ENCODE results near the gene NDUFV3.

The NDUFV3 gene

GRCh38 chr21:42959728-42960127, 66.6 kb downstream of the NDUFV3 start:
- no peak overlapping the region for H3K27ac ChIP-seq (ENCODE audit: low read length)
- no peaks in the 10 kb centered on the region for H3K9me3 ChIP-seq (ENCODE audit: insufficient read depth, low read length, severe bottlenecking)
- TF ChIP-seq, protein P1, sequence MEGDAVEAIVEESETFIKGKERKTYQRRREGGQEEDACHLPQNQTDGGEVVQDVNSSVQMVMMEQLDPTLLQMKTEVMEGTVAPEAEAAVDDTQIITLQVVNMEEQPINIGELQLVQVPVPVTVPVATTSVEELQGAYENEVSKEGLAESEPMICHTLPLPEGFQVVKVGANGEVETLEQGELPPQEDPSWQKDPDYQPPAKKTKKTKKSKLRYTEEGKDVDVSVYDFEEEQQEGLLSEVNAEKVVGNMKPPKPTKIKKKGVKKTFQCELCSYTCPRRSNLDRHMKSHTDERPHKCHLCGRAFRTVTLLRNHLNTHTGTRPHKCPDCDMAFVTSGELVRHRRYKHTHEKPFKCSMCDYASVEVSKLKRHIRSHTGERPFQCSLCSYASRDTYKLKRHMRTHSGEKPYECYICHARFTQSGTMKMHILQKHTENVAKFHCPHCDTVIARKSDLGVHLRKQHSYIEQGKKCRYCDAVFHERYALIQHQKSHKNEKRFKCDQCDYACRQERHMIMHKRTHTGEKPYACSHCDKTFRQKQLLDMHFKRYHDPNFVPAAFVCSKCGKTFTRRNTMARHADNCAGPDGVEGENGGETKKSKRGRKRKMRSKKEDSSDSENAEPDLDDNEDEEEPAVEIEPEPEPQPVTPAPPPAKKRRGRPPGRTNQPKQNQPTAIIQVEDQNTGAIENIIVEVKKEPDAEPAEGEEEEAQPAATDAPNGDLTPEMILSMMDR (IDR thresholded peaks at IDR 0.05; ENCODE audit: borderline replicate concordance, extremely low read depth, low read length, poor library complexity, severe bottlenecking): no peak
- TF ChIP-seq EZH2 (IDR thresholded peaks at IDR 0.05; ENCODE audit: borderline replicate concordance, low read depth, low read length, severe bottlenecking): no peak
- H3K36me3 ChIP-seq (ENCODE audit: insufficient read depth, low read length): no peaks in the 10 kb centered on the region
- no peak overlapping the region for H3K4me3 ChIP-seq (ENCODE audit: low read depth in 1 of 2, low read length in 2 of 2)
- no peak overlapping the region for H3K4me2 ChIP-seq (ENCODE audit: insufficient read depth, low read length)
- DNase-seq (no peak), ATAC-seq (ENCODE audit: insufficient read depth, low read depth) (no peak)
- no peak overlapping the region for H2AFZ ChIP-seq (ENCODE audit: low read depth, low read length)
- H3K79me2 ChIP-seq (ENCODE audit: insufficient read depth, low read length): no peaks in the 10 kb centered on the region
- H3K9ac ChIP-seq (ENCODE audit: low read depth, low read length): no peak overlapping the region
- no peaks in the 10 kb centered on the region for H3K27me3 ChIP-seq (ENCODE audit: insufficient read depth, low read length, poor library complexity)
- no peaks in the 10 kb centered on the region for H4K20me1 ChIP-seq (ENCODE audit: insufficient read depth, low read length)
- no peaks in the 10 kb centered on the region for H3K4me1 ChIP-seq (ENCODE audit: insufficient read depth, low read length)

GRCh38 chr21:42962380-42963007, 69.4 kb downstream of the NDUFV3 start:
- Histone ChIP-seq H3K79me2 (ENCODE audit: insufficient read depth, low read length) (no peaks in the 10 kb centered on the region), H3K9ac (ENCODE audit: low read depth, low read length) (no peak overlapping the region), H3K27ac (ENCODE audit: low read length) (no peak overlapping the region), H3K4me2 (ENCODE audit: insufficient read depth, low read length) (no peak overlapping the region), H2AFZ (ENCODE audit: low read depth, low read length) (no peak overlapping the region), H3K27me3 (ENCODE audit: insufficient read depth, low read length, poor library complexity) (no peaks in the 10 kb centered on the region), H3K4me3 (ENCODE audit: low read depth in 1 of 2, low read length in 2 of 2) (no peak overlapping the region), H4K20me1 (ENCODE audit: insufficient read depth, low read length) (no peaks in the 10 kb centered on the region), H3K4me1 (ENCODE audit: insufficient read depth, low read length) (no peaks in the 10 kb centered on the region), H3K36me3 (ENCODE audit: insufficient read depth, low read length) (no peaks in the 10 kb centered on the region), H3K9me3 (ENCODE audit: insufficient read depth, low read length, severe bottlenecking) (no peaks in the 10 kb centered on the region)
- DNase-seq (no peak), ATAC-seq (ENCODE audit: insufficient read depth, low read depth) (no peak)
- TF ChIP-seq EZH2 (IDR thresholded peaks at IDR 0.05; ENCODE audit: borderline replicate concordance, low read depth, low read length, severe bottlenecking): no peak
